Nephron (organoid): ENCODE data around the gene NIT1.

Experiments
- H3K27ac Mint-ChIP-seq, 3 experiments: 2 replicates each; pipeline ENCODE4 v1.8.0; 2020; ENCODE audit warnings: mixed read lengths in 3 of 3, mild to moderate bottlenecking in 2 of 3, moderate library complexity in 1 of 3
- H3K27me3 Mint-ChIP-seq: 2 replicates; pipeline ENCODE4 v1.8.0; 2021; ENCODE audit warnings: low read depth, mild to moderate bottlenecking, moderate library complexity, mixed read lengths
- H3K36me3 Mint-ChIP-seq: 2 replicates; pipeline ENCODE4 v1.8.0; 2020; ENCODE audit warnings: low read depth, mixed read lengths
- H3K4me1 Mint-ChIP-seq: 2 replicates; pipeline ENCODE4 v1.8.0; 2020; ENCODE audit warnings: mixed read lengths
- H3K4me3 Mint-ChIP-seq, 3 experiments: 2 replicates each; pipeline ENCODE4 v1.8.0; 2020; ENCODE audit warnings: mild to moderate bottlenecking in 3 of 3, mixed read lengths in 3 of 3, moderate library complexity in 2 of 3
- H3K9me3 Mint-ChIP-seq: 2 replicates; pipeline ENCODE4 v1.8.0; 2020; ENCODE audit warnings: mixed read lengths
- CTCF ChIP-seq, 3 experiments: fragments of 200-600 bp; sonication (generic); IDR thresholded peaks; one replicate each; pipeline ENCODE4 v1.5.0; 2021; ENCODE audit warnings: antibody characterized with exemption in 3 of 3; ENCODE audit not compliant: unreplicated experiment in 3 of 3

The NIT1 gene

DNA sequence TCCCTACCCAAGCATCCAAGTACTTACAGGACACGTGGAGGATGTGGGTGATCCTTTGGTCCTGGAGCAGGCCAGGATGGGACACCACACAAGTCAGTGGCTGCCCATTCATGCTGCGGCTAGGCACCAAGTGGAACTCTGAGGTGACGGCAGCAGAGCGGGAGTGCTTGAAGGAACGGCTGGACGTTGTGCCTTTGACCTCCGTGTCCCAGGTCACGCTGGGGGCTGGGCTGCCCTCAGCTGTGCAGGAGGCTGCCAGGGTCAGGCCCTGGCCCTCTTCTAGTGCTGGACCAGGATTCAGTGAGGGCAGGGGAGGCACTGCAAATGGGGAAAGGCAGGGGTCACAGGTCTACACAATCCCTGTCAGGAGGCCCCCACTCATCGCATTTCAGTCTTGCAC lies 40.5 kb upstream of the NIT1 start:
- TF ChIP-seq CTCF (IDR thresholded peaks at IDR 0.05; ENCODE audit: unreplicated experiment in 3 of 3): no peak
- H3K27me3 Mint-ChIP-seq: peaks cover 7% of the 10 kb centered on the region
- H3K9me3 Mint-ChIP-seq: no peaks in the 10 kb centered on the region
- no peak overlapping the region for H3K27ac Mint-ChIP-seq
- no peaks in the 10 kb centered on the region for H3K36me3 Mint-ChIP-seq
- no peak overlapping the region for H3K4me3 Mint-ChIP-seq
- no peaks in the 10 kb centered on the region for H3K4me1 Mint-ChIP-seq

- Mint-ChIP-seq H3K27ac (no peak overlapping the region), H3K36me3 (no peaks in the 10 kb centered on the region), H3K4me1 (no peaks in the 10 kb centered on the region), H3K4me3 (no peak overlapping the region), H3K9me3 (no peaks in the 10 kb centered on the region), H3K27me3 (no peaks in the 10 kb centered on the region)
- TF ChIP-seq CTCF (IDR thresholded peaks at IDR 0.05; ENCODE audit: unreplicated experiment in 3 of 3): no peak
Measured at GRCh38 chr1:161079436-161080110, 38.3 kb upstream of the NIT1 start.

- Mint-ChIP-seq H3K27me3 (peaks cover under 1% of the 10 kb centered on the region), H3K4me1 (no peaks in the 10 kb centered on the region), H3K9me3 (no peaks in the 10 kb centered on the region), H3K27ac (no peak overlapping the region), H3K4me3 (no peak overlapping the region), H3K36me3 (no peaks in the 10 kb centered on the region)
- TF ChIP-seq CTCF (IDR thresholded peaks at IDR 0.05; ENCODE audit: unreplicated experiment in 3 of 3): no peak
Measured at GRCh38 chr1:161080441-161081405, 37.2 kb upstream of the NIT1 start.

- Mint-ChIP-seq H3K4me1 (no peaks in the 10 kb centered on the region), H3K9me3 (no peaks in the 10 kb centered on the region), H3K27ac (no peak overlapping the region), H3K27me3 (peaks cover 4% of the 10 kb centered on the region), H3K36me3 (no peaks in the 10 kb centered on the region), H3K4me3 (no peak overlapping the region)
- no peak for TF ChIP-seq CTCF (IDR thresholded peaks at IDR 0.05; ENCODE audit: unreplicated experiment in 3 of 3)
Measured at GRCh38 chr1:161081519-161081918, 36.4 kb upstream of the NIT1 start.

- Mint-ChIP-seq H3K4me1 (no peaks in the 10 kb centered on the region), H3K27ac (peak overlapping the region in 1 of 3 experiments; percentile 59), H3K36me3 (no peaks in the 10 kb centered on the region), H3K27me3 (peaks cover 4% of the 10 kb centered on the region), H3K9me3 (no peaks in the 10 kb centered on the region), H3K4me3 (no peak overlapping the region)
- TF ChIP-seq CTCF (IDR thresholded peaks at IDR 0.05; ENCODE audit: unreplicated experiment in 3 of 3): no peak
Measured at GRCh38 chr1:161082483-161082882, 35.4 kb upstream of the NIT1 start.
